Activated naive CD4-positive, alpha-beta T cell (primary cell): Measurements from ENCODE around the gene COQ8A.
"Not testable (repeated sequence)": the region's sequence is repeated elsewhere in the genome, so short reads cannot be mapped to it uniquely, and the experiment has no call there.

Source experiments
- DNase-seq, 4 experiments: peaks; one replicate each; lab custom pipeline; 2025; lab: John Stamatoyannopoulos, UW

COQ8A gene

DNA sequence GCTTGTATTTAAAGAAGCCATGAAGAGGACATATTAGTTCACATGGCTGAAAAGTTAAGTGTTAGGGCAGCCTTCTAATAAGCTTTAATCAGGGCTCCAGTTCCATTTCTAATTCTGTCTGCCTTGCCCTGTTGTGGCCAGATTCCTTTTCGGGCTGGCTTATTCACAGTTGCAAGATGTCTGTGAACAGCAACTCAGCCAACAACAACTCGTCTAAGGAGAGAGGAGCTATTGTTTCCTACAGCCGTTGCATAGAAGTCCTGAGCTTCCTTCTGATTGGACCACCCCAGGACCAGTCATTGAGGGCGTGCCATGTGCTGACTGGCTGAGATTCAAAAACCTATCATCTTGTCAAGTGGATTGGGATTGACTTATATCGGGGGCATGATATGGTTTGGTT is 18.6 kb upstream of the COQ8A start:
- DNase-seq: no peak

DNA sequence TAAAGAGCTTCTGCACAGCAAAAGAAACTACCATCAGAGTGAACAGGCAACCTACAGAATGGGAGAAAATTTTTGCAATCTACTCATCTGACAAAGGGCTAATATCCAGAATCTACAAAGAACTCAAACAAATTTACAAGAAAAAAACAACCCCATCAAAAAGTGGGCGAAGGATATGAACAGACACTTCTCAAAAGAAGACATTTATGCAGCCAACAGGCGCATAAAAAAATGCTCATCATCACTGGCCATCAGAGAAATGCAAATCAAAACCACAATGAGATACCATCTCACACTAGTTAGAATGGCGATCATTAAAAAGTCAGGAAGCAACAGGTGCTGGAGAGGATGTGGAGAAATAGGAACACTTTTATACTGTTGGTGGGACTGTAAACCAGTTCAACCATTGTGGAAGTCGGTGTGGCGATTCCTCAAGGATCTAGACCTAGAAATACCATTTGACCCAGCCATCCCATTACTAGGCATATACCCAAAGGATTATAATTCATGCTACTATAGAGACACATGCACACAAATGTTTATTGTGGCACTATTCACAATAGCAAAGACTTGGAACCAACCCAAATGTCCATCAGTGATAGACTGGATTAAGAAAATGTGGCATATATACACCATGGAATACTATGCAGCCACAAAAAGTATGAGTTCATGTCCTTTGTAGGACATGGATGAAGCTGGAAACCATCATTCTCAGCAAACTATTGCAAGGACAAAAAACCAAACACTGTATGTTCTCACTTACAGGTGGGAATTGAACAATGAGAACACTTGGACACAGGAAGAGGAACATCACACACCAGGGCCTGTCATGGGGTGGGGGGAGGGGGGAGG is 10.6 kb upstream of the COQ8A start:
- not testable (repeated sequence) for DNase-seq

DNA sequence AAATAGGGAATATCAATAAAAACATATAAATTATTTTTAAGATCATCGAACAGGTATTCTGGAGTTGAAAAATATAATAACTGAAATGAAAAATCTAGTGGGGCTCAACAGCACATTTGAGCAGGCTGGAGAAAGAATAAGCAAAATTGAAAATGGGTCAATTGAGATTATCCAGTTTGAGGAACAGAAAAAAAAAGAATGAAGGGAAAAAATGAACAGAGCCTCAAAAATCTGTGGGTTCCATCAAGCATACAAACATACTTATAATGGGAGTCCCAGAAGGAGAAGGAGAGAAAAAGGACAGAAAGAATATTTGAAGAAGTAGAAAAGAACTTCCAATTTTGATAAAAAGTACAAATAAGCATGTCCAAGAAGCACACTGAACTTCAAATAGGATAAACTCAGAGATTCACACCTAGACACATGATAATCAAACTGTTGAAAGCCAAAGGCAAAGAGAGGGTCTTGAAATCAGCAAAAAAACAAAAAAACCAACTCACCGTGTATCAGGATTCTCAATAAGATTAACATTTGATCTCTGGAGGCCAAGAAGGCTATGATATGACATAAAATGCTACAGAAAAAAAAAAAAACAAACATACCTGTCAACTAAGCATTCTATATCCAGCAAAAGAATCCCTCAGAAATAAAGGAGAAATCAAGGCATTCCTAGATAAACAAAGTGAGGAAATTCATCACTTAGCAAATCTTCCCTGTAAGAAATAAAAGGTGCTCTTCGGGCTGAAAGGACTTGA is 5.4 kb upstream of the COQ8A start:
- no peak for DNase-seq

DNA sequence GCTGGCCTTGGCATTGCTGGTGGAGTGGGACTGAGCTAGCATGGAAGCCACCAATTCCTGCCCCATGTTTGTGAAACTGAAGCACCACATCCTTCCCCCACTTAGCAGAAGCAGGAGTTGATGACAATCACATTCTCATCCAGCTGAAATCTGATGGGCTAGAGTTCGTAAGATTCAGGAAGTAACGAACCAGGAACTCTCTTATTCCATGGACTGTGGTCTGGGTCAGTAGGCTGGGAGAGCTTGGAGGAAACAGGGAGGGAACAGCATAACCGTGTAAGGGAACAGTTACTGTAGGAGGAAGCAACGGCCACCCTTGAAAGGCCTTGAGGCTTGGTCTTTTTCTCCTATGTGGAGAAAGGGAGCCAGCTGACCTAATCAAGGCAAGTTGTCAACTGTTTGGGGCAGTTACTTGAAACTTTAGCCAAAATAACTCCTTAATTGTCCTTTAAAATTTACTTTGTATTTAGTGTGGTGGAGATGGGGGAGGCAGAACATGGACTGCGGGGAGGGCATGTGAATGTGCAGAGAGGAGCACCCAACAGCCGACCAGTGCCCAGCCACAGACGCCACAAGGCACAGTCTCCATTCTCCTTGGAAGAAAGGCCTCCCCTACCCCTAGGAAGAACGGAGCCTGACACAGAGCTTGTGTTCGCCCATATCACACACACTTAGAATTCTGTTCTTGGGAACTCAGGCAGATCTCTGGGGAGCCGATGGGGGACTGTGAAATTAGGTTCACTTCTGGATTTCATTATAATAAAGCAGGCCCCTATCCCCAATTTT is 2.0 kb upstream of the COQ8A start:
- no peak for DNase-seq

DNA sequence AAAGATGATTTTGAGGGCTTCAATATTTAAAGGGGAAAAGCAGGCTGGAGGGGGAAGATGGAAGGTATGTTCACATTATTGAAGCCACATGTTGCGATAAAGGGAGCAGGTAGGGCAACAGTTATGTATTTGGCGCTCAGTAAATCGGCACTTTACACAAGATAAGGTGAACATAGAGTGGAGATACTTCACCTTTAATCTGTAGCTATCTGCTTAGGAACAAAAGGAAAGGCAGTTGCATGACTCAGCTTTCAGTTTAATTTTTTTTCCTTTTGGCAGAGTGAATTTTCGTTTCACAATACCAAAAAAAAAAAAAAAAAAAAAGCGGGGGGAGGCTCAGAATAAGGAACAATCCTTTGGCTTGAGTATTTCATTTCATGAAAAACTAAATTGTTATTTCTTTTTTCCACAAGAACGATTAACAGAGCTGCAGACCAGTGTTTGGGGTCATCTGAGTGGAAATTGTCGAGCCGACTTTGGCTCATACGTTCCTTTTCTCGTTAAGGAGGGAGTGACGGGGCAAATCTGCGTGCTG is 1.1 kb upstream of the COQ8A start:
- DNase-seq: no peak

DNA sequence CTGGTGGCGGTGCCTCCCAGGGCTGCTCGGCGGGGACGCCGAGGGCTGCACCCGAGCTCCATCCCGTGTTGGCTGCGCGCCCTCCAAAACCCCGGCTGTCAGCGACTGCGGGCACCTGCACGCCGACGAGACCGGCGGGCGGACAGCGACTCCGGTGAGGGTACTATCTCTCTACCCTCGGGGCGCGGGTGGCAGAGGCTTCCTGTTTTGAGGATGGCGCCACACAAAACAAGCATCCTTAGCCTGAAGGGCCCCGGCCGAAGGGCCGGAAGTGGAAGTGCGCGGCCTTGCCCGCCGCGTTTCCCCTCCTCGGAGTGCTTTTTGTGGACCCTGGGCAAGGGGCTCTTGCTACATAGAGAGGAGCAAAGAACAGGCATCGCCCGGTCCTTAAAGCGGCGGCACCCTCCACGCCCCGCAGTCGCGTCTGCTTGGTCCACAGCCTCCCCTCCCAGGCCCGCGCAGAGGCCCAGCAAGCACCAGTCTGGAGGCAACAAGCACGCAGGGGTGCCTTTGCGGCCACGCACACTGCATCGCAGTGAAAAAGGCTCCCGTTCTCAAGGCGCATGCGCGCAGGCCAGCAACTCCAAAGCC is 561 bp upstream of the COQ8A start:
- DNase-seq: peak; percentile 57 to 86 (median 68)

DNA sequence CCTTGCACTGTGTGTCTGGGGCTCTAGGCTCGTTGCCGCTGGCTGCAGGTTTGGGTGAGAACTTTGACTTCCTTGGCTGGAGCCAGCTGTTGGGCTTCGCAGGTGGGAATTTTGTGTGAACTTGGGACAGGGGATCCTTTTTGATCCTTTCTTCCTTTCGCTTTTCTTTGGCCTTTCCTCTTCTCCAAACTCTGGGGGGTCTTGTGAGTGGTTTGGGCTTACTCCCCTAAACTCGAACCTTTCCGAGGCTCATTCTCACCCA is 643 bp downstream of the COQ8A start:
- no peak for DNase-seq

DNA sequence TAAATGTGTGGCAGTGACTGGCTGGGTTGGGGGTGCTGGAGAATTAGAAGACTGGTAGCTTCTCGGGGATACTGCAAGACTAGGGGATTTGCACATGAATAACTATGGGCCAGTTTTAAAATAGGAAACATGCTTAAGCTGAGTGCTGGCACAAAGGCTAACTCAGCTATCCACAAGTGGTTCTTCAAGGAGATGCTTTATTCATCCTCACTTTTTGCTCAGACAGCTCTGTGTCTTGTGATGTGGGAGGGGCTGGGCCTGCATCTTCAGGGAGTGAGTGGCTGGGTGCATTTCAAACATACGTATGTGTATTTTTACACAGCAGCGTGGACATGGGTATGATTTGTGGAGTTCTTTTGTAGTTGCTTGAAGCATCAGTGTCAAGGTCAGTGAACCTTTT is 2.3 kb downstream of the COQ8A start:
- DNase-seq: no peak

DNA sequence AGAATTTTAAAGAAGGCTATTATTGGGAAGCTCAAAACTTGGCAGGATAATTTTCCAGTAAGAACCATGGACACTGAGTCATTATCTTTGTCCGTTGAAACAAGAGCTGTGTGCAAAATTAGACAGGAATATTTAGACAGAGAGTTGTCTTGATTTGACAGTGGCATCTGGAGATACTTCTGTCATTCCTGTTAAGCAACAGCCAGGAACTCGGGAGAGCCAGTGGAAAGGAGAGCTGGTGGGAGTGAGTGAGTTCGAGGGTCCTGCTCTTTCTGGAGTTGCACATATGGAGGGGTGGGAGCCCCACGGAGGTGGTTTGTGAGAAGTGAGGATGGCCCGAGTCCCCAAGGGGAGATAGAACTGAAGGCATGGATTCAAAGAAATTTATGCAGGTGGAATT is 3.1 kb downstream of the COQ8A start:
- DNase-seq: no peak

DNA sequence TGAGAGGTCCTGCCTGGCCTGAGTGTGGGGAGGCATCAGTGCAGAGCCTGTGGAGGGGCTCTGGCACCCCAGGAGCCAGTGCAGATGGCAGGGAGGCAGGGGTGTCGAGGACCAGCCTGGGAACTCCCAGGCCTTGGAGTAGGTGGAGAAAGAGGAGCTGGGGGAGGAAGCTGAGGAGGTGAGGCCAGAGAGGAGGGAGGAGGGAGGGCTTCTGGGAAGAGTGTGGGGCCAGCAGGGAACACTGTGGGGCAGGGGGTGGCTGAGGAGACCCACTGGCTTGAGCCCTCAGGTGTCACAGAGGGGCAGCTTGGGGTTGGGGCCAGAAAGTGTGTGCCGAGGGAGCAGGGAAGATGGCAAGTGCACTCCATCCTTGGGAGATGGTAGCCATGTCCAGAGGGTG is 3.8 kb downstream of the COQ8A start:
- DNase-seq: no peak

DNA sequence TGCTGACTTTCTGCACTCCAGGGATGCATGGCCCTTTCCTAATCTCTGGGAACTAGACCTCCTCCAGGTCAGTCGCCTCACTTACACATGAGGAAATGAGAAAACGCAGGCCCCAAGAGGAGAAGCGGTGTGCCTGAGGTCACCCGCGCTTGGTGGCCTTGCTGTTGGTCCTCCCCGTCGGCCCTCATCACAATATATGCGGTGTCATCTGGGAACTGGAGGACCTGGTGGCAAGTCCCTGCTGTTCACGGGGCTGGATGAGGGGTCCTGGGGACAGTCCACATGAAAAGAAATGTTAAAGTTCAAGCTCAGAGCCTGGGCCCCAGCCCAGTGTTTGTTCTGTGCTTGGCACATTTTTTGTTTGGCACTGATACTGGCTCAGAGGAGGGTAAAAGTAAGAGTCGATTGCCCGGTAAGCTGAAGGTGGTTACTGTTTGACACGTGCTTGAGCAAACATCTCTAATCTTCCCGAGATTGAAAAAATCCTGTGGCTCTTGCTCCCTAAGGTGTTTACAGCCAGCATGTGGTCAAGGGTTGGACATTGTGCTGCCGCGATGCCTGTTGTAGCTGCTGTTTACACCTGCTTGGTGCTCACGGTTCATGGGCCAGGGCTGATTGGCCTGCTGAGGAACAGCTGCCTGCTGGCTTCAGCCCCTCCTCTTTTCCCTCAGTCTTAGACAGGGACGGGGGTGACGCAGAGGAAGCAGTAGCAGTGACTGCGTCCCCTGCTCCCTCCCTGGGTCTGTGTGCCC is 5.2 kb downstream of the COQ8A start:
- DNase-seq: no peak

DNA sequence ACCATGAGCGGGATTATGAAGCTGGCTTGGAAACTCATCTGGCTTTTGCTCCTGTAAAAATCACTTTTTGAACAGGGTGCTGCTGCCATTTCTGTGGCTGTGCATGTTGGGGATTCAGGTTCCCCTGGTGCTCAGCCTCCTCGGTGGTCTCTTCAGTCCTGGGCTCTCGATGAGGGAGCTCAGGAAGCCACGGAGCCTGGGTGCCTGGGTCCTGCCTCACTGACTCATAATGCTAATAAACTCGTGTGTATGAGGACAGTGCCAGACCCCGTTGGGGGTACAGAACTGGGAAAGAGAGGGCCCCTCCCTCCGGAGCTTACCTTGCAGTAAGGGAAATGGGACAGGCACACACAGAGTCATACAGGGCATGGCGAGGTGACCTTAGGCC is 5.8 kb downstream of the COQ8A start:
- no peak for DNase-seq

DNA sequence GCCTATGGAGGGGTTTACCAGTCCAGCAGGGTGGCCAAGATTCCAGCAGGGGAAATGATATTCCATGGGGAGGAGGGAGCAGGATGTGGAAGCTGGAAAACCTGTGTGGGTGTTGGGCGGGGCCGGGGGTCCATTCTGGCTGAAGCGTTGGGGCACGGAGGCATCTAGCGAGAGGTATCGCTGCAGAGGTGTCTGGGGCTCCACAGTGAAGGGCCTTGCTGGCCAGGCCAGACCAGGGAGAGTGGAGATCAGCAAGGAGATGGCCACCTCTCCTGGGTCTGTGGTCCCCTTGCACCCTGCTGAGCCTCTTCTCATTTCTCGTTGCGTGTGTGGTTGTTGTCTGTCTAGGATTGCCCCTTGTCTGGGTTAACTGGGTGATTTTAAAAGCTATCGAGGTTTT is 6.2 kb downstream of the COQ8A start:
- DNase-seq: no peak

DNA sequence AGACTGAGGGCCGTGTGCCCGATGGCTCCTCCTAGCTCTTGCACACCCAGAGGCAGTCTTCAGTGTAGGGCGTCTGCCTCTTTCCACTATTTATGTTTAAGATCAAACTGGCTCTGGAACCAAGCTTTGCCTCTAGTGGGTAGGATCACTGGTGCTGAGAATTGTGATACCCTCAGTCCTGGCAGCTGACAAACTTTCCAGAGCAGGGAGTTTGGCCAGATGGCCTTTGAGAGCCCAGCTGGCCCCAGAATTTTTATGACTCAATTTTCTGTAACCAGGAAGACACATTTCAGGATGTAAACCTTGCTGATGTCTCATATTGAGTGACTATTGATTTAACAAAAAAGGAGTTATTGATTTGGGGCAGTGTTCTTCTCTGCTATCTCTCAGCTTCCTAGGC is 6.7 kb downstream of the COQ8A start:
- DNase-seq: no peak

DNA sequence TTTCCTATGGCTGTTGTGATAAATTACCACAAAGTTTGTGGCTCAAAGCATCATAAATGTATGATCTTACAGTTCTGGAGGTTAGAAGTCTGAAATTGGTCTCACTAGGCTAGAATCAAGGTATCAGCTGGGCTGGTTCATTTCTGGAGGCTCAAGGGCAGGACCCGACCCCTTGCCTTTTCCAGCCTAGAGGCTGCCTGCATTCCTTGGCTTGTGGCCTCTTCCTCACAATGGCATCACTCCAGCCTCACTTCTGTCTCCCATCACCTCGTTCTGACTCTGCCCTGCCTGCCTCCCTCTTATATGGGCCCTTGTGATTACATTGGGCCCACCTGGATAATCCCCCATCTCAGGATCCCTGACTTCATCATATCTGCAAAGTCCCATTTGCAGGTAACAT is 8.0 kb downstream of the COQ8A start:
- no peak for DNase-seq

DNA sequence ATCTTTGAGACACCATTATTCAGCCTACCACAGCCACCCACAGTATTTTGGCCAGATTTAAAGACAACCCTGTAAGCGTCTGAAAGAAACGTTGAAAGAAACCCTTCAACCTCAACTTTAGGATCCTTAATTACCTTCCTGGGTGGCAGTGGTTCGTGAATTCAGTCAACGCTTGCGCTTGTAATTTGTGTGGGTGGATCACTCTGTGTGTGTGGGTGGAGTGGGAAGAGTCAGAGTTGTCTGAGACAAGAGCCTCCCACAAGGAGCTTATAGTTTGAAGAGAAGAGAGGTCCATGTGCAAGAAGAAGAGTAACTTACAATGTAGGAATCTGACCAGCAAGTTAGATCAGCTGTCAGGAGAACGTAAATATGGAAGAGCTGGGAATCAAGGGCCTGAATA is 8.4 kb downstream of the COQ8A start:
- DNase-seq: no peak

DNA sequence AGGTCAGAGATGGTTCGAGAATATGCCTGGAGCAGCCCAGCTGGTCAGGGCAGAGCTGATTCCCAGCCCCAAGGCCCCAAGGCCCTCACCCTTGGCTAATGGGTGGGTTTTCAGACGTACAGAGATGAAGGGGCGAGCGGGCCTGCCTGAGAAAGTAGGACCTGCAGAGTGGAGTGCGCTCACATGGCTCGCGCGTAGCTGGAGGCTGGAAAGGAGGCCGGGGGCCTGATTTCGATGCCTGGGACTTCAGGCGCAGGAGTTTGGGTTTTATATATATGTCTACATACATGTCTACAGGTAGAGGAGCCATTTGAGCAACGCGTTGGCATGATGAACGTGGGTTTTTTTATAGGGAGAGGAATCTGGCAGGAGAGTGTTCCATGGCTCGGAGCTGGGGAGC is 8.9 kb downstream of the COQ8A start:
- DNase-seq: no peak

DNA sequence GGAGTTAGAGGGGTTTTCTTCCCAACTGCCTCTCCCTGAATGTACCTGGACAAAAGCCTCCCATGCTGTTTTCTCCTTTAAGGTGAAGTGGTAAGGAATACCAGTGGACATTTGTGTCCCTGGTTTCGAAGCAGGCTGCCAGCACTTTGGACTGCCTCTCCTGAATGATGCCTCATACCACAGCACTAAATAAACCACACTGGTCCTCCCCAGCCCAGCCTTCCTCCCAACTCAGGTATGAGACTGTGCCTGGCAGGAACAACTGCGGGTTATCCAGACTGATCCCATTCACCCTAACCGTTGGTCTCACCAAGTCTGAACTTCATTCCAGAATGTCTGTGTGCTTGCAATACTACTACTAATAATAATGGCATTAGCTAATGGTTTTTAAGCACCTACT is 9.3 kb downstream of the COQ8A start:
- DNase-seq: no peak

DNA sequence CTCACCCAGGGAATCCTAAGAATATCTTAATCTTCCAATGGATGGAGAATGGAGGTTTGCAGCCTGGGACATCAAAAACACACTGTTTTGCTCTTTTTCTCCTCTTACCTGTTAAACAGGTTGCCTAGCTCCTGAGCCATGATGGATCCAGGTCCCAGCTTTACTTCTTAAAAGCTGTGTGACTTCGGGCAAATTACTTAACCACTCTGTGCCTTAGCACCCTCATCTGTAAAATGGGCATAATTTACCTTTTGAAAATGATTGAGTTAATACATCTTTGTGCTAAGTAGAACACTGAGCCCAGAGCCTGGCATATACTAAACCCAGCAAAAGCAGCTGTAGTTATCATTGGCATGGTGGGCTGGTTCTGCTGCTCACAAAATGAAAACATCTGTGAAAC is 10.2 kb downstream of the COQ8A start:
- DNase-seq: no peak

DNA sequence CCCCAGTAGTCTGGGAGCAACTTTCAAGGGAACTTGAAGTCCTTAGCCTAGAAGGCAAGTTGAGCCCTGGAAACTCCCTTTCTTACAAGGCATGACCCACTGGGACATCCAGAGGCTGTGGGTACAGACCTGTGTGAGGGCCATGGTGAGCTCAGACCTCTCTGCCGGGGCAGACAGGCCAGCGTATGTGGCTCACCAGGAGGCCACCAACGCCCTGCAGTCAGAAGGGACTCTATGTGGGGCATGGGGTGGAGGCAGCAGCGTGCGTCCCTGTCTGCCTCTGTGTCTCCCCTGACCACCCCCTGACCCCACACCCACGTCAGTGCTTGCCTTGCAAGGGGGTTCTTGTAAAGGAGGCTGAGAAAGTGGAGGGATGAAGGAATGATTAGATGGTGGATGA is 10.8 kb downstream of the COQ8A start:
- DNase-seq: no peak

DNA sequence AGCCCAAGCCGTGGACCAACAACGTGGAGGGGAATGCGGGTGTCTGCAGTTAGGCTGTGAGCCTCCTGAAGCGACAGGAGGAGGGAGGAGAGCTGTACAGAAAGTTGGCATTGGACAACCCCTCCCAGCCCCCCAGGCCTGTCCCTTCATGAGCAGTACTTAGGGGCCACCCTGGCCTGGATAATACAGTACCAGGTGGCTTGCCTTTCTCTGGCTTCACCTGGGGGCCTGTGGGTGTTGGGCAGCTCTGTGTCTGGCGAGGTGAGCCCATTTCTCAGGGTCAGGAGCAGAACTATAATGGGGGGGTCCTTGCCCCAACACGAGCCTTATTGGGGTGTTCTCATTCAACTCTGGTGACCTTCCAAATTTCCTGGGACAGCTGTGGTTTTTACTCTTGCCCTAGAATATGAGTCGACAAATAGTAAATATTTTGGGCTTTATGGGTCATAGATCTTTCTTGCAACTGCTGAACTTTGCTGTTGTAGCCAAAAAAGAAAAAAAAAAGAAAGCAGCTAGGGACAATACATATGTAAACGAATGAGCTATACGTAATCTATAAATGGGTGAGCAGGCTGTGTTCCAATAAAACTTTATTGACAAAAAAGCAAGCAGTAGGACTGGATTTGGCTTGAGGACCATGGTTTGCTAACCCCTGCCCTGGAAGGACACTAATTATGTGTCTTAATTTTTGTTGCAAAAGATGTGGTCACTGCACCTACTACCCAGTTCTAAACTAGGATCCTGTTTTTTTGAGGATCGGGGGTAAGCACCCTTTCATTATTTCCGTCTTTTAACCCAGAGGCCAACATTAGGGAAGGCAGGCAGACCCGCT is 11.4 kb downstream of the COQ8A start:
- no peak for DNase-seq
